Measurements from ENCODE around the gene RAB11FIP3. TPM values are rescaled to one million over a fixed set of nuclear protein-coding genes. Genes with fewer than 3 reads are reported as not detected.

The RAB11FIP3 gene
- total and polyA plus RNA-seq, 2 of the 13 experiments (the other 11 are each of a cell fraction or from before 2014, with no cell fraction given) = 34.3 to 57.6 TPM

GRCh38 chr16:515939-516226 lies 90.4 kb downstream of the RAB11FIP3 start:
- H3K79me2 ChIP-seq (ENCODE audit: insufficient read depth, low read length) = no peaks in the 10 kb centered on the region
- ChIA-PET POLR2A (no interaction called here), CTCF (ENCODE audit: low intra/inter-chr PET ratio, low total read pairs) (no interaction called here)
- no peak overlapping the region for H3K4me2 ChIP-seq (ENCODE audit: low read depth, low read length)
- intact Hi-C loops (cut with micrococcal nuclease; ENCODE audit: unreplicated experiment) = no loop called here
- no peak overlapping the region for H3K27ac ChIP-seq (ENCODE audit: extremely low read length, insufficient read depth, low read length)
- in situ Hi-C loops (cut with HindIII; ENCODE audit: extremely low pct_ligation_motif_present, low pct_unique_long_range_greater_than_20kb) = no loop called here
- DNase-seq (ENCODE audit: low spot score) = no peak
- H3K9me3 ChIP-seq (ENCODE audit: low read length) = no peaks in the 10 kb centered on the region
- H3K36me3 ChIP-seq (replicated peaks in 1 of 2; ENCODE audit: control insufficient read depth in 1 of 2, insufficient read depth in 2 of 2, low read length in 2 of 2) = peaks cover 26 to 68% of the 10 kb centered on the region in 2 experiments; a peak in 4 of 5 replicates
- WGBS (ENCODE audit: low lambda C conversion rate) = 100% methylated on average over 1 of the region's 11 CpGs
- FAIRE-seq = no peak
- no peak overlapping the region for H3K9ac ChIP-seq (ENCODE audit: insufficient read depth, low read depth, low read length)
- no peak overlapping the region for H3K4me3 ChIP-seq (replicated peaks in 1 of 3; ENCODE audit: insufficient read depth in 1 of 3, low read depth in 2 of 3, low read length in 3 of 3)
- BruUV-seq (replicated peaks) = no TSS peak
- H4K20me1 ChIP-seq (ENCODE audit: insufficient read depth, low read length) = no peaks in the 10 kb centered on the region
- no peak for ATAC-seq
- TF ChIP-seq ISL2 (CRISPR knock-in tag; IDR thresholded peaks at IDR 0.05) (no peak), AGO2 (optimal IDR thresholded peaks at IDR 0.05; ENCODE audit: low read depth, low read length) (peak; percentile 33)
- H2AFZ ChIP-seq (ENCODE audit: low read length) = no peak overlapping the region
- no peaks in the 10 kb centered on the region for H3K27me3 ChIP-seq (ENCODE audit: control insufficient read depth in 1 of 2, insufficient read depth in 2 of 2, low read length in 2 of 2)
- H3K4me1 ChIP-seq (ENCODE audit: insufficient read depth, low read length) = no peaks in the 10 kb centered on the region; the same call in 1 of the 2 replicates

- WGBS (ENCODE audit: low lambda C conversion rate) = 97% methylated on average over 8 of the region's 8 CpGs
- no peak overlapping the region for H3K4me3 ChIP-seq (replicated peaks in 1 of 3; ENCODE audit: insufficient read depth in 1 of 3, low read depth in 2 of 3, low read length in 3 of 3)
- no peaks in the 10 kb centered on the region for H3K79me2 ChIP-seq (ENCODE audit: insufficient read depth, low read length)
- no peaks in the 10 kb centered on the region for H3K9me3 ChIP-seq (ENCODE audit: low read length)
- H3K4me1 ChIP-seq (ENCODE audit: insufficient read depth, low read length) = no peaks in the 10 kb centered on the region; the same call in 1 of the 2 replicates
- H3K36me3 ChIP-seq (replicated peaks in 1 of 2; ENCODE audit: control insufficient read depth in 1 of 2, insufficient read depth in 2 of 2, low read length in 2 of 2) = peaks cover 26 to 71% of the 10 kb centered on the region in 2 experiments; a peak in 4 of 5 replicates
- in situ Hi-C loops (cut with HindIII; ENCODE audit: extremely low pct_ligation_motif_present, low pct_unique_long_range_greater_than_20kb) = no loop called here
- no peak overlapping the region for H3K9ac ChIP-seq (ENCODE audit: insufficient read depth, low read depth, low read length)
- H3K27ac ChIP-seq (ENCODE audit: extremely low read length, insufficient read depth, low read length) = no peak overlapping the region
- no peak for FAIRE-seq
- no peaks in the 10 kb centered on the region for H4K20me1 ChIP-seq (ENCODE audit: insufficient read depth, low read length)
- no peak overlapping the region for H3K4me2 ChIP-seq (ENCODE audit: low read depth, low read length)
- H2AFZ ChIP-seq (ENCODE audit: low read length) = no peak overlapping the region
- H3K27me3 ChIP-seq (ENCODE audit: control insufficient read depth in 1 of 2, insufficient read depth in 2 of 2, low read length in 2 of 2) = no peaks in the 10 kb centered on the region
- no peak for ATAC-seq
- TF ChIP-seq LRRFIP1 (CRISPR knock-in tag; conservative IDR thresholded peaks at IDR 0.05) (no peak), ZFP36 (IDR thresholded peaks at IDR 0.05; ENCODE audit: borderline replicate concordance, low read depth, low read length, partially characterized antibody) (no peak), HOXA7 (CRISPR knock-in tag; IDR thresholded peaks at IDR 0.05) (no peak), ZSCAN22 (CRISPR knock-in tag; IDR thresholded peaks at IDR 0.05) (no peak), CREM (IDR thresholded peaks at IDR 0.05) (no peak), CREM (CRISPR knock-in tag; IDR thresholded peaks at IDR 0.05) (no peak), ZKSCAN8 (CRISPR knock-in tag; IDR thresholded peaks at IDR 0.05; ENCODE audit: borderline replicate concordance) (no peak), MXD3 (CRISPR knock-in tag; IDR thresholded peaks at IDR 0.05) (no peak), ZNF770 (CRISPR knock-in tag; IDR thresholded peaks at IDR 0.05) (no peak)
- DNase-seq (ENCODE audit: low spot score) = no peak
- intact Hi-C loops (cut with micrococcal nuclease; ENCODE audit: unreplicated experiment) = no loop called here
- POLR2A ChIA-PET = interaction anchor here (1.3 kb wide), 1 partner anchor 14 kb away, joined by 5 read pairs; no protein-coding TSS in a partner anchor
- CTCF ChIA-PET (ENCODE audit: low intra/inter-chr PET ratio, low total read pairs) = no interaction called here
- no TSS peak for BruUV-seq (replicated peaks)
Observed at GRCh38 chr16:516301-516700, 90.9 kb downstream of the RAB11FIP3 start.
